ENCODE data around the gene GIN1. TPM values are rescaled to one million over a fixed set of nuclear protein-coding genes. Genes with fewer than 3 reads are reported as not detected.
A peak's percentile ranks its signal among the peaks of the same experiment; 100 is the strongest.

The GIN1 gene
- total RNA-seq, 1 experiment from 2014 or later = 6.6 TPM

DNA sequence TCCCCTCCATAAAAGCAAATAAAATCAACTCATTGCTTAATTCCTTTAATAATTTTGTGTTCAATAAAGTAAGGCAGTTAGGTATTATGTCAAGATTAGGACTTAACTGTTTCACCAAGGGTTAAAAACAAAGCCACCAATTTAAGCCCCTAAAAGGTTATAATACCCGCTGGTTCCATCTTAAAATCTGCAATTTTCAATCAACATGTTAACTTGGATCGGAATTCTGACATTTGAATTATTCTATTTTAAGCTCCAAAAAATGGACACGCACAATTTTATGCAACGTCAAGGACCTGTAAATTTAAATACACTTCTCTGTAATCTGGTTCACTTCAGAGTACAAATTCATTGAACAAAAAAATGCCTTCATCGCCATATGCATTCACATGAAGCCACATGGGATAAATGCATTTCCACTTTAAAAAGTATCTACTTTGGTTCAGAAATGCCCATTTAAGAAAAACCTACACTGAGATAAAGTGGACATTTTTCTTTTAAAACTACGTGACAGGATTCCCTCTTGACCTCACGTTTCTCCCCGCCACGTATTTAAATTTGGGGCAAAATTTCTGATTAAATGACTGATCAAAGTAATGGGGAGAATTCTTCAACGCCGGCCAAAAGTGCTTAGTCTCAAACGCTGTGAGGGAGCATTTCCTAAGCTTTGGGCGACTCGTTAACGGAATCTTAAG lies 721 bp downstream of the GIN1 start:
- peak overlapping the region; percentile 28 for H4K5ac ChIP-seq (ENCODE audit: insufficient read length, low read depth, low read length)
- no peaks in the 10 kb centered on the region for H3K27me3 Mint-ChIP-seq (ENCODE audit: low read depth)
- peak overlapping the region; percentile 61 for H3K4me2 ChIP-seq (ENCODE audit: insufficient read depth, insufficient read length, low read length)
- H2AK5ac ChIP-seq (ENCODE audit: insufficient read length, low read length) = no peak overlapping the region
- H2BK20ac ChIP-seq (ENCODE audit: low read depth, low read length, poor library complexity, severe bottlenecking) = no peak overlapping the region
- H2BK15ac ChIP-seq (ENCODE audit: low read depth, low read length) = no peak overlapping the region
- H2BK120ac ChIP-seq (ENCODE audit: low read depth, low read length, poor library complexity, severe bottlenecking) = peak overlapping the region; percentile 0
- peak overlapping the region; percentile 24 for H2AFZ ChIP-seq (ENCODE audit: low read length)
- no peak overlapping the region for H3K23ac ChIP-seq (ENCODE audit: insufficient read length, low read depth, low read length)
- DNase-seq = no peak
- H3K9me3 ChIP-seq (ENCODE audit: control insufficient read depth, low read depth, low read length) = no peaks in the 10 kb centered on the region
- no peaks in the 10 kb centered on the region for H3K79me1 ChIP-seq (ENCODE audit: insufficient read depth, low read depth, low read length, poor library complexity, severe bottlenecking)
- no peak overlapping the region for H2BK12ac ChIP-seq (ENCODE audit: insufficient read length, low read depth, low read length)
- peak overlapping the region; percentile 86 for H3K18ac ChIP-seq (ENCODE audit: insufficient read length, low read depth, low read length)
- TF ChIP-seq, protein P1, sequence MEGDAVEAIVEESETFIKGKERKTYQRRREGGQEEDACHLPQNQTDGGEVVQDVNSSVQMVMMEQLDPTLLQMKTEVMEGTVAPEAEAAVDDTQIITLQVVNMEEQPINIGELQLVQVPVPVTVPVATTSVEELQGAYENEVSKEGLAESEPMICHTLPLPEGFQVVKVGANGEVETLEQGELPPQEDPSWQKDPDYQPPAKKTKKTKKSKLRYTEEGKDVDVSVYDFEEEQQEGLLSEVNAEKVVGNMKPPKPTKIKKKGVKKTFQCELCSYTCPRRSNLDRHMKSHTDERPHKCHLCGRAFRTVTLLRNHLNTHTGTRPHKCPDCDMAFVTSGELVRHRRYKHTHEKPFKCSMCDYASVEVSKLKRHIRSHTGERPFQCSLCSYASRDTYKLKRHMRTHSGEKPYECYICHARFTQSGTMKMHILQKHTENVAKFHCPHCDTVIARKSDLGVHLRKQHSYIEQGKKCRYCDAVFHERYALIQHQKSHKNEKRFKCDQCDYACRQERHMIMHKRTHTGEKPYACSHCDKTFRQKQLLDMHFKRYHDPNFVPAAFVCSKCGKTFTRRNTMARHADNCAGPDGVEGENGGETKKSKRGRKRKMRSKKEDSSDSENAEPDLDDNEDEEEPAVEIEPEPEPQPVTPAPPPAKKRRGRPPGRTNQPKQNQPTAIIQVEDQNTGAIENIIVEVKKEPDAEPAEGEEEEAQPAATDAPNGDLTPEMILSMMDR (conservative IDR thresholded peaks at IDR 0.05) = no peak
- peak overlapping the region; percentile 97 to 99 for H3K4me3 Mint-ChIP-seq
- H3K27ac Mint-ChIP-seq = peak overlapping the region; percentile 100
- H3K4me1 Mint-ChIP-seq = peaks cover 15 to 17% of the 10 kb centered on the region in 2 experiments
- no peak overlapping the region for H3T11ph ChIP-seq (ENCODE audit: low read length)
- no CpG with 5 or more reads among the region's 15 CpGs for WGBS (ENCODE audit: extremely low coverage, insufficient read length, low lambda C conversion rate)
- no peak overlapping the region; the same call in 1 of the 2 replicates for H3K4ac ChIP-seq (ENCODE audit: low read depth, low read length)
- no peaks in the 10 kb centered on the region for H3K79me2 ChIP-seq (ENCODE audit: insufficient read depth, low read length)
- H3K9me3 Mint-ChIP-seq = no peaks in the 10 kb centered on the region
- peaks cover 4% of the 10 kb centered on the region for H3K23me2 ChIP-seq (ENCODE audit: insufficient read length, low read depth, low read length, poor library complexity, severe bottlenecking)
- peak overlapping the region; percentile 92 for H3K27ac ChIP-seq (ENCODE audit: insufficient read length, low read depth, low read length)
- peak overlapping the region; percentile 15 for H4K8ac ChIP-seq (replicated peaks; ENCODE audit: insufficient read length, low read depth, low read length)
- H4K20me1 ChIP-seq (ENCODE audit: control insufficient read depth, insufficient read depth, insufficient read length) = no peaks in the 10 kb centered on the region
- H3K56ac ChIP-seq (ENCODE audit: insufficient read length, low read depth, low read length) = peak overlapping the region; percentile 30
- H3K9ac ChIP-seq (ENCODE audit: extremely low read depth, insufficient read length, low read length) = peak overlapping the region; percentile 95
- no peak overlapping the region for H4K91ac ChIP-seq (ENCODE audit: insufficient read length, low read depth, low read length)
- no peaks in the 10 kb centered on the region for H3K27me3 ChIP-seq (ENCODE audit: insufficient read depth, low read length)
- no peaks in the 10 kb centered on the region for H3K4me1 ChIP-seq (ENCODE audit: insufficient read depth, low read length)
- H3K36me3 Mint-ChIP-seq (ENCODE audit: insufficient read depth in 1 of 3, low read depth in 3 of 3) = peaks cover 0 to 2% (median 0%) of the 10 kb centered on the region in 3 experiments; a peak in 1 of 7 replicates
- peak overlapping the region; percentile 89; the same call in 1 of the 2 replicates for H3K14ac ChIP-seq (ENCODE audit: insufficient read depth, low read length)
- H2BK5ac ChIP-seq (ENCODE audit: insufficient read length, low read length) = no peak overlapping the region
